Activated T-helper 1 cell treated with anti-CD3 and anti-CD28 coated beads, Interleukin-12 subunit alpha, Interleukin-12 subunit beta, Interleukin-2, Interleukin-4 antibody, amounts not matched to agents 30 ng/mL and 10 ng/mL and 1 ng/mL, durations not matched to agents 14 hours and 24 hours and 36 hours (primary cell): ENCODE data around the gene GNPDA1. TPM values are rescaled to one million over a fixed set of nuclear protein-coding genes. Genes with fewer than 3 reads are reported as not detected.
A peak's percentile ranks its signal among the peaks of the same experiment; 100 is the strongest.

Experiments
- DNase-seq: peaks from one replicate; pipeline ENCODE4 v3.0.0; 2021; ENCODE audit warnings: low spot score
- H3K27ac Mint-ChIP-seq: one replicate; pipeline ENCODE4 v1.8.0; 2021; ENCODE audit warnings: mild to moderate bottlenecking, mixed read lengths
- H3K27me3 Mint-ChIP-seq: one replicate; pipeline ENCODE4 v1.8.0; 2022; ENCODE audit warnings: mild to moderate bottlenecking, moderate library complexity, mixed read lengths; ENCODE audit not compliant: insufficient read depth
- H3K36me3 Mint-ChIP-seq: one replicate; pipeline ENCODE4 v1.8.0; 2021; ENCODE audit warnings: low read depth, mixed read lengths
- H3K4me1 Mint-ChIP-seq: one replicate; pipeline ENCODE4 v1.8.0; 2021; ENCODE audit warnings: low read depth, mixed read lengths
- H3K4me3 Mint-ChIP-seq: one replicate; pipeline ENCODE4 v1.8.0; 2021; ENCODE audit warnings: mild to moderate bottlenecking, moderate library complexity, mixed read lengths
- H3K9me3 Mint-ChIP-seq: one replicate; pipeline ENCODE4 v1.8.0; 2021; ENCODE audit warnings: mixed read lengths
- intact Hi-C: fragments of 100-400 bp; cut with micrococcal nuclease; formaldehyde crosslinking; loops from one replicate; pipeline ENCODE4 v1.15.1; 2024
- total RNA-seq: library from RNA; stranded (reverse); gene quantifications from 2 replicates; pipeline ENCODE4 v1.2.3, GENCODE V29; 2022

GNPDA1 gene
- total RNA-seq, 1 donor from 2014 or later: 87.5 TPM

- Mint-ChIP-seq H3K27me3 (no peaks in the 10 kb centered on the region), H3K36me3 (peaks cover 13% of the 10 kb centered on the region), H3K4me3 (peak overlapping the region; percentile 92), H3K9me3 (no peaks in the 10 kb centered on the region), H3K4me1 (peaks cover 36% of the 10 kb centered on the region), H3K27ac (peak overlapping the region; percentile 93)
- no peak for DNase-seq
- intact Hi-C loops: loop anchor here (1.0 to 2.0 kb wide), 10 partner anchors 10 to 319 kb away; partner anchors contain the start of genes FCHSD1 and NDFIP1
Observed at GRCh38 chr5:141969783-141970771, 42.8 kb downstream of the GNPDA1 start.

- DNase-seq: peak; percentile 95
- H3K27ac Mint-ChIP-seq: peak within 1 kb of the TSS; percentile 93
- H3K36me3 Mint-ChIP-seq: peaks cover 7% of the 10 kb centered on the region
- no peaks in the 10 kb centered on the region for H3K9me3 Mint-ChIP-seq
- H3K4me3 Mint-ChIP-seq: peak within 1 kb of the TSS; percentile 92
- peaks cover 26% of the 10 kb centered on the region for H3K4me1 Mint-ChIP-seq
- intact Hi-C loops: loop anchor here (1.0 to 2.0 kb wide), 10 partner anchors 9 to 318 kb away; partner anchors contain the start of genes FCHSD1 and NDFIP1
- no peaks in the 10 kb centered on the region for H3K27me3 Mint-ChIP-seq
Observed at GRCh38 chr5:141968914-141969608, 43.8 kb downstream of the GNPDA1 start, which contains the start of gene RNF14. RNF14 (plus strand) TSS chr5:141969105; CDS start chr5:141973589, 4,484 bp downstream.

- no peaks in the 10 kb centered on the region for H3K27me3 Mint-ChIP-seq
- intact Hi-C loops: no loop called here
- H3K4me3 Mint-ChIP-seq: no peak overlapping the region
- H3K36me3 Mint-ChIP-seq: peaks cover 2% of the 10 kb centered on the region
- peaks cover 16% of the 10 kb centered on the region for H3K4me1 Mint-ChIP-seq
- no peaks in the 10 kb centered on the region for H3K9me3 Mint-ChIP-seq
- H3K27ac Mint-ChIP-seq: no peak overlapping the region
- DNase-seq: no peak
Observed at GRCh38 chr5:141966963-141967333, 45.9 kb downstream of the GNPDA1 start.

- intact Hi-C loops: no loop called here
- no peak overlapping the region for H3K4me3 Mint-ChIP-seq
Observed at GRCh38 chr5:141966275-141966962, 46.4 kb downstream of the GNPDA1 start.

GRCh38 chr5:141965071-141965470, 47.8 kb downstream of the GNPDA1 start:
- intact Hi-C loops: no loop called here
- Mint-ChIP-seq H3K9me3 (no peaks in the 10 kb centered on the region), H3K4me3 (no peak overlapping the region), H3K4me1 (peaks cover 24% of the 10 kb centered on the region), H3K36me3 (no peaks in the 10 kb centered on the region), H3K27ac (no peak overlapping the region), H3K27me3 (no peaks in the 10 kb centered on the region)
- no peak for DNase-seq

More at GRCh38 chr5:141966275-141966962, 46.4 kb downstream of the GNPDA1 start:
- H3K27me3 Mint-ChIP-seq: no peaks in the 10 kb centered on the region
- no peak for DNase-seq
- H3K9me3 Mint-ChIP-seq: no peaks in the 10 kb centered on the region
- H3K36me3 Mint-ChIP-seq: peaks cover under 1% of the 10 kb centered on the region
- peaks cover 17% of the 10 kb centered on the region for H3K4me1 Mint-ChIP-seq
- H3K27ac Mint-ChIP-seq: no peak overlapping the region

GRCh38 chr5:141963701-141964100, 49.1 kb downstream of the GNPDA1 start:
- intact Hi-C loops: no loop called here
- no peak for DNase-seq
- no peaks in the 10 kb centered on the region for H3K9me3 Mint-ChIP-seq
- H3K4me1 Mint-ChIP-seq: peaks cover 28% of the 10 kb centered on the region
- H3K27ac Mint-ChIP-seq: no peak overlapping the region
- no peaks in the 10 kb centered on the region for H3K36me3 Mint-ChIP-seq
- H3K27me3 Mint-ChIP-seq: no peaks in the 10 kb centered on the region
- no peak overlapping the region for H3K4me3 Mint-ChIP-seq

- Mint-ChIP-seq H3K4me1 (peaks cover 42% of the 10 kb centered on the region), H3K27ac (no peak overlapping the region), H3K36me3 (no peaks in the 10 kb centered on the region), H3K27me3 (no peaks in the 10 kb centered on the region), H3K4me3 (no peak overlapping the region), H3K9me3 (no peaks in the 10 kb centered on the region)
- no peak for DNase-seq
- intact Hi-C loops: loop anchor here (2.0 kb wide), 1 partner anchor 113 kb away; no protein-coding TSS in a partner anchor
Observed at GRCh38 chr5:141961466-141961865, 51.4 kb downstream of the GNPDA1 start.

- Mint-ChIP-seq H3K4me3 (peak overlapping the region; percentile 24), H3K27ac (peak overlapping the region; percentile 76), H3K4me1 (peaks cover 42% of the 10 kb centered on the region), H3K9me3 (no peaks in the 10 kb centered on the region), H3K36me3 (no peaks in the 10 kb centered on the region), H3K27me3 (no peaks in the 10 kb centered on the region)
- intact Hi-C loops: loop anchor here (1.0 to 2.0 kb wide), 8 partner anchors 9 to 295 kb away; partner anchors contain the start of genes DELE1 and RNF14
- peak; percentile 82 for DNase-seq
Observed at GRCh38 chr5:141960449-141961323, 52.1 kb downstream of the GNPDA1 start.

- no peaks in the 10 kb centered on the region for H3K27me3 Mint-ChIP-seq
- no peak for DNase-seq
- peak overlapping the region; percentile 91 for H3K27ac Mint-ChIP-seq
- intact Hi-C loops: loop anchor here (1.0 to 2.0 kb wide), 8 partner anchors 9 to 295 kb away; partner anchors contain the start of genes DELE1 and RNF14
- no peaks in the 10 kb centered on the region for H3K36me3 Mint-ChIP-seq
- H3K4me3 Mint-ChIP-seq: no peak overlapping the region
- peaks cover 42% of the 10 kb centered on the region for H3K4me1 Mint-ChIP-seq
- no peaks in the 10 kb centered on the region for H3K9me3 Mint-ChIP-seq
Observed at GRCh38 chr5:141960018-141960417, 52.8 kb downstream of the GNPDA1 start.

- DNase-seq: no peak
- intact Hi-C loops: no loop called here
- H3K27me3 Mint-ChIP-seq: no peaks in the 10 kb centered on the region
- H3K27ac Mint-ChIP-seq: peak overlapping the region; percentile 91
- H3K4me1 Mint-ChIP-seq: peaks cover 49% of the 10 kb centered on the region
- no peaks in the 10 kb centered on the region for H3K36me3 Mint-ChIP-seq
- no peaks in the 10 kb centered on the region for H3K9me3 Mint-ChIP-seq
- peak overlapping the region; percentile 83 for H3K4me3 Mint-ChIP-seq
Observed at GRCh38 chr5:141958546-141959172, 54.2 kb downstream of the GNPDA1 start.

- H3K4me3 Mint-ChIP-seq: peak within 1 kb of the TSS; percentile 83
- no peaks in the 10 kb centered on the region for H3K36me3 Mint-ChIP-seq
- intact Hi-C loops: no loop called here
- peak; percentile 17 for DNase-seq
- H3K9me3 Mint-ChIP-seq: no peaks in the 10 kb centered on the region
- H3K27me3 Mint-ChIP-seq: no peaks in the 10 kb centered on the region
- H3K27ac Mint-ChIP-seq: peak within 1 kb of the TSS; percentile 91
- peaks cover 52% of the 10 kb centered on the region for H3K4me1 Mint-ChIP-seq
Observed at GRCh38 chr5:141958113-141958512, 54.7 kb downstream of the GNPDA1 start, which contains the start of gene PCDH12. PCDH12 (minus strand) TSS chr5:141958202; CDS start chr5:141957851, 351 bp downstream.
